Sigmoid colon (tissue), 4 donors: ENCODE results near the gene UNKL.

Experiments
- POLR2A ChIP-seq, 2 donors: fragments of 450-650 bp; IDR thresholded peaks; one replicate each; pipeline ENCODE4 v1.6.1; 2016; ENCODE audit warnings: antibody characterized with exemption in 2 of 2, mild to moderate bottlenecking in 2 of 2, moderate library complexity in 2 of 2
- POLR2AphosphoS5 ChIP-seq, 4 donors: sonication (generic); formaldehyde crosslinking; IDR thresholded peaks; one replicate each; pipeline ENCODE4 v1.6.1; 2017; ENCODE audit warnings: antibody characterized with exemption in 4 of 4
- TF ChIP-seq, protein P1 (sequence below), 4 experiments: fragments of 450-650 bp in 3 of 4; fragments of 200-600 bp in 1 of 4; IDR thresholded peaks; one replicate each; pipeline ENCODE4 v1.5.1; 2016 to 2019; ENCODE audit warnings: antibody characterized with exemption in 4 of 4, mild to moderate bottlenecking in 3 of 4, moderate library complexity in 2 of 4

DNA sequence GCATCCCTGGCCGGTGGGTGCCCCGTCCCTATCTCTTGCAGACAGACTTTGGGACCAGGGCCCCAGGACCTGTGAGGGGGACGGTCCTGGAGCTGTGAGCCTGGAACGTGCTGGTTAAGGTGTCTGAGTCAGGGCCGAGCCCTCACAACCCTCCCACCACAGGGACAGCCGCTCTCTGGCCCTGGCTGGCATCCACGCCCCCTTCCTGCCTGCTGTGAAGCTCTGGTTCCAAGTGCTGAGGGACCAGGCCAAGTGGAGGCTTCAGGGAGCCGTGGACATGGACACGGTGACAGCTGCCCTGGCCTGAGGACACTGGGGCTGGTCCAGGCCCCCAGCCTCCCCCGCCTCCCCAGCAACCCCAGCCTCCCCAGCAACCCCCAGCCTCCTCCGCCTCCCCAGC lies 69.4 kb downstream of the UNKL start:
- TF ChIP-seq POLR2A (IDR thresholded peaks at IDR 0.05) (no peak), POLR2AphosphoS5 (IDR thresholded peaks at IDR 0.05) (no peak)
- TF ChIP-seq, protein P1, sequence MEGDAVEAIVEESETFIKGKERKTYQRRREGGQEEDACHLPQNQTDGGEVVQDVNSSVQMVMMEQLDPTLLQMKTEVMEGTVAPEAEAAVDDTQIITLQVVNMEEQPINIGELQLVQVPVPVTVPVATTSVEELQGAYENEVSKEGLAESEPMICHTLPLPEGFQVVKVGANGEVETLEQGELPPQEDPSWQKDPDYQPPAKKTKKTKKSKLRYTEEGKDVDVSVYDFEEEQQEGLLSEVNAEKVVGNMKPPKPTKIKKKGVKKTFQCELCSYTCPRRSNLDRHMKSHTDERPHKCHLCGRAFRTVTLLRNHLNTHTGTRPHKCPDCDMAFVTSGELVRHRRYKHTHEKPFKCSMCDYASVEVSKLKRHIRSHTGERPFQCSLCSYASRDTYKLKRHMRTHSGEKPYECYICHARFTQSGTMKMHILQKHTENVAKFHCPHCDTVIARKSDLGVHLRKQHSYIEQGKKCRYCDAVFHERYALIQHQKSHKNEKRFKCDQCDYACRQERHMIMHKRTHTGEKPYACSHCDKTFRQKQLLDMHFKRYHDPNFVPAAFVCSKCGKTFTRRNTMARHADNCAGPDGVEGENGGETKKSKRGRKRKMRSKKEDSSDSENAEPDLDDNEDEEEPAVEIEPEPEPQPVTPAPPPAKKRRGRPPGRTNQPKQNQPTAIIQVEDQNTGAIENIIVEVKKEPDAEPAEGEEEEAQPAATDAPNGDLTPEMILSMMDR (IDR thresholded peaks at IDR 0.05) = no peak
